GM10248 (cell line): ENCODE data around the gene ALCAM.

ENCODE experiments used
- CTCF ChIA-PET: fragments of 300-600 bp; sonication (Branson Sonifier 250); formaldehyde crosslinking; extraction: SDS; loops from one replicate; lab custom pipeline; 2021; ENCODE audit warnings: antibody characterized with exemption; lab: Yijun Ruan, JAX
- POLR2A ChIA-PET: fragments of 350-650 bp; sonication (Branson Sonifier 250); formaldehyde crosslinking; extraction: SDS; loops from one replicate; lab custom pipeline; 2020; ENCODE audit warnings: antibody characterized with exemption; lab: Yijun Ruan, JAX
- DNase-seq: peaks from one replicate; pipeline ENCODE4 v3.0.0; 2012; ENCODE audit errors: extremely low spot score
- CTCF ChIP-seq: IDR thresholded peaks from 2 replicates; pipeline ENCODE4 v1.5.1; 2012; ENCODE audit warnings: mild to moderate bottlenecking, low read depth; ENCODE audit errors: extremely low read depth, missing control alignments, control extremely low read depth

The ALCAM gene

GRCh38 chr3:105459566-105460290 lies 93.0 kb downstream of the ALCAM start:
- TF ChIP-seq CTCF, result no peak
- no peak for DNase-seq
- POLR2A ChIA-PET, result no interaction called here
- CTCF ChIA-PET, result no interaction called here

- ChIA-PET CTCF (interaction anchor here (0.8 to 2.5 kb wide), 7 partner anchors 9 to 68 kb away, joined by 3 to 9 read pairs (median 3); no protein-coding TSS in a partner anchor), POLR2A (no interaction called here)
- DNase-seq, result no peak
- TF ChIP-seq CTCF, result no peak
These were observed 96.9 kb downstream of the ALCAM start for GRCh38 chr3:105463620-105464019.

- DNase-seq, result no peak
- TF ChIP-seq CTCF, result no peak
- CTCF ChIA-PET, result interaction anchor here (1.2 to 2.5 kb wide), 5 partner anchors 8 to 42 kb away, joined by 3 to 9 read pairs (median 5); no protein-coding TSS in a partner anchor
- POLR2A ChIA-PET, result no interaction called here
These were observed 98.6 kb downstream of the ALCAM start for GRCh38 chr3:105465251-105465853.

- DNase-seq, result no peak
- CTCF ChIA-PET, result interaction anchor here (1.2 to 2.5 kb wide), 3 partner anchors 10 to 43 kb away, joined by 3 to 6 read pairs (median 4); no protein-coding TSS in a partner anchor
- TF ChIP-seq CTCF, result no peak
- POLR2A ChIA-PET, result no interaction called here
These were observed 99.4 kb downstream of the ALCAM start for GRCh38 chr3:105466072-105466471.

GRCh38 chr3:105466495-105467404 lies 100.0 kb downstream of the ALCAM start:
- CTCF ChIA-PET, result no interaction called here
- POLR2A ChIA-PET, result no interaction called here
- DNase-seq, result no peak
- no peak for TF ChIP-seq CTCF

GRCh38 chr3:105470851-105471250 lies 104.1 kb downstream of the ALCAM start:
- ChIA-PET CTCF (no interaction called here), POLR2A (no interaction called here)
- no peak for TF ChIP-seq CTCF

More at GRCh38 chr3:105470851-105471250, 104.1 kb downstream of the ALCAM start:
- DNase-seq, result no peak
